ENCODE results near the gene IGFBPL1.

- no peak for TF ChIP-seq CTCF (IDR thresholded peaks at IDR 0.05 in 2 of 3, conservative IDR thresholded peaks at IDR 0.05 in 1 of 3; ENCODE audit: control insufficient read depth in 2 of 3, extremely low read depth in 1 of 3, insufficient read depth in 1 of 3, low read depth in 3 of 3, low read length in 3 of 3)
- no peak for TF ChIP-seq FOXK2 (IDR thresholded peaks at IDR 0.05)
- TF ChIP-seq KDM1A (IDR thresholded peaks at IDR 0.05; ENCODE audit: borderline replicate concordance): no peak
- TF ChIP-seq REST (IDR thresholded peaks at IDR 0.05; ENCODE audit: low read depth, low read length): no peak
- no peak for TF ChIP-seq EP300 (IDR thresholded peaks at IDR 0.05; ENCODE audit: borderline replicate concordance in 1 of 2, control insufficient read depth in 1 of 2, low read depth in 2 of 2, low read length in 2 of 2)
These were observed 34.9 kb downstream of the IGFBPL1 start for GRCh38 chr9:38389313-38389712.
